Measurements from ENCODE around the gene TTC21A.
"Not testable (repeated sequence)": the region's sequence is repeated elsewhere in the genome, so short reads cannot be mapped to it uniquely, and the experiment has no call there.

TTC21A gene

GRCh38 chr3:39107388-39108199 is at the start of gene TTC21A, which contains the start of gene GORASP1:
Gene TTC21A, plus strand, starts transcription at chr3:39107680. Its CDS starts 158 bp downstream, at chr3:39107838.
Gene GORASP1, minus strand, starts transcription at chr3:39107627. Its CDS starts 86 bp downstream, at chr3:39107541.
- DNase-seq (ENCODE audit: low read depth) = peak; percentile 49

GRCh38 chr3:39061228-39061627 is 46.3 kb upstream of the TTC21A start:
- DNase-seq (ENCODE audit: low read depth) = not testable (repeated sequence)

GRCh38 chr3:39062180-39062579 is 45.3 kb upstream of the TTC21A start:
- DNase-seq (ENCODE audit: low read depth) = no peak

- DNase-seq (ENCODE audit: low read depth) = no peak
Measured at GRCh38 chr3:39063143-39063542, 44.3 kb upstream of the TTC21A start.

- DNase-seq (ENCODE audit: low read depth) = no peak
Measured at GRCh38 chr3:39064646-39065045, 42.8 kb upstream of the TTC21A start.

GRCh38 chr3:39065197-39065596 is 42.3 kb upstream of the TTC21A start:
- DNase-seq (ENCODE audit: low read depth) = no peak

- DNase-seq (ENCODE audit: low read depth) = no peak
Measured at GRCh38 chr3:39067286-39067685, 40.2 kb upstream of the TTC21A start.

GRCh38 chr3:39068556-39068955 is 38.9 kb upstream of the TTC21A start:
- DNase-seq (ENCODE audit: low read depth) = no peak

GRCh38 chr3:39075910-39076309 is 31.6 kb upstream of the TTC21A start:
- no peak for DNase-seq (ENCODE audit: low read depth)

GRCh38 chr3:39079530-39079929 is 27.9 kb upstream of the TTC21A start:
- no peak for DNase-seq (ENCODE audit: low read depth)

GRCh38 chr3:39080026-39080425 is 27.5 kb upstream of the TTC21A start:
- DNase-seq (ENCODE audit: low read depth) = no peak

- DNase-seq (ENCODE audit: low read depth) = no peak
Measured at GRCh38 chr3:39082666-39083313, 24.7 kb upstream of the TTC21A start.

GRCh38 chr3:39086144-39086543 is 21.3 kb upstream of the TTC21A start:
- no peak for DNase-seq (ENCODE audit: low read depth)

GRCh38 chr3:39088456-39088855 is 19.0 kb upstream of the TTC21A start:
- no peak for DNase-seq (ENCODE audit: low read depth)

GRCh38 chr3:39088889-39089288 is 18.6 kb upstream of the TTC21A start:
- DNase-seq (ENCODE audit: low read depth) = no peak

GRCh38 chr3:39090922-39091321 is 16.6 kb upstream of the TTC21A start:
- DNase-seq (ENCODE audit: low read depth) = no peak

- DNase-seq (ENCODE audit: low read depth) = no peak
Measured at GRCh38 chr3:39094851-39095677, 12.4 kb upstream of the TTC21A start.

- no peak for DNase-seq (ENCODE audit: low read depth)
Measured at GRCh38 chr3:39095778-39096177, 11.7 kb upstream of the TTC21A start.

GRCh38 chr3:39096775-39097174 is 10.7 kb upstream of the TTC21A start:
- DNase-seq (ENCODE audit: low read depth) = no peak

GRCh38 chr3:39097716-39098472 is 9.6 kb upstream of the TTC21A start:
- no peak for DNase-seq (ENCODE audit: low read depth)

GRCh38 chr3:39098473-39099000 is 8.9 kb upstream of the TTC21A start:
- DNase-seq (ENCODE audit: low read depth) = no peak

GRCh38 chr3:39099242-39099641 is 8.2 kb upstream of the TTC21A start:
- DNase-seq (ENCODE audit: low read depth) = no peak
